Muscle of leg (tissue), 11 donors: ENCODE measurements around the gene LTBP2. TPM values are rescaled to one million over a fixed set of nuclear protein-coding genes. Genes with fewer than 3 reads are reported as not detected.

Experiments
- DNase-seq: peaks from one replicate; pipeline ENCODE4 v3.0.0; 2013
- H3K27ac ChIP-seq: one replicate; pipeline ENCODE4 v1.5.1; 2013; ENCODE audit warnings: mild to moderate bottlenecking, low read length, control low read depth
- H3K27me3 ChIP-seq: one replicate; pipeline ENCODE4 v1.6.1; 2013; ENCODE audit warnings: low read length; ENCODE audit not compliant: control insufficient read depth, insufficient read depth
- H3K36me3 ChIP-seq: one replicate; pipeline ENCODE4 v1.6.1; 2013; ENCODE audit warnings: low read length; ENCODE audit not compliant: control insufficient read depth, insufficient read depth
- H3K4me1 ChIP-seq: one replicate; pipeline ENCODE4 v1.6.1; 2013; ENCODE audit warnings: low read length; ENCODE audit not compliant: control insufficient read depth, insufficient read depth
- H3K4me3 ChIP-seq: one replicate; pipeline ENCODE4 v1.5.1; 2013; ENCODE audit warnings: low read length, control low read depth
- H3K9me3 ChIP-seq: replicated peaks from 2 replicates; pipeline ENCODE4 v1.6.1; 2013; ENCODE audit warnings: low read depth, low read length; ENCODE audit not compliant: control insufficient read depth
- WGBS: methylation state at CpG from one replicate; pipeline ENCODE4 v1.1.5; 2013; ENCODE audit warnings: missing lambda C conversion rate; ENCODE audit not compliant: insufficient coverage; 5-methylcytosine and 5-hydroxymethylcytosine counted together
- polyA plus RNA-seq, 8 donors: library from polyadenylated mRNA; unstranded; fragments of 120-200 nt; gene quantifications; one replicate each; pipeline versions ENCODE4 v1.2.1 to v1.2.3, GENCODE V29; 2013; ENCODE audit warnings: inconsistent platforms in 1 of 8, low replicate concordance in 1 of 8; ENCODE audit not compliant: insufficient read length in 8 of 8, insufficient read depth in 1 of 8
- total RNA-seq: library from RNA; stranded (reverse); fragments of 120-200 nt; gene quantifications from one replicate; pipeline ENCODE4 v1.2.4, GENCODE V29; 2013

The LTBP2 gene
- total and polyA plus RNA-seq, 9 donors, result 4.9 to 19.2 (median 10.4) TPM

DNA sequence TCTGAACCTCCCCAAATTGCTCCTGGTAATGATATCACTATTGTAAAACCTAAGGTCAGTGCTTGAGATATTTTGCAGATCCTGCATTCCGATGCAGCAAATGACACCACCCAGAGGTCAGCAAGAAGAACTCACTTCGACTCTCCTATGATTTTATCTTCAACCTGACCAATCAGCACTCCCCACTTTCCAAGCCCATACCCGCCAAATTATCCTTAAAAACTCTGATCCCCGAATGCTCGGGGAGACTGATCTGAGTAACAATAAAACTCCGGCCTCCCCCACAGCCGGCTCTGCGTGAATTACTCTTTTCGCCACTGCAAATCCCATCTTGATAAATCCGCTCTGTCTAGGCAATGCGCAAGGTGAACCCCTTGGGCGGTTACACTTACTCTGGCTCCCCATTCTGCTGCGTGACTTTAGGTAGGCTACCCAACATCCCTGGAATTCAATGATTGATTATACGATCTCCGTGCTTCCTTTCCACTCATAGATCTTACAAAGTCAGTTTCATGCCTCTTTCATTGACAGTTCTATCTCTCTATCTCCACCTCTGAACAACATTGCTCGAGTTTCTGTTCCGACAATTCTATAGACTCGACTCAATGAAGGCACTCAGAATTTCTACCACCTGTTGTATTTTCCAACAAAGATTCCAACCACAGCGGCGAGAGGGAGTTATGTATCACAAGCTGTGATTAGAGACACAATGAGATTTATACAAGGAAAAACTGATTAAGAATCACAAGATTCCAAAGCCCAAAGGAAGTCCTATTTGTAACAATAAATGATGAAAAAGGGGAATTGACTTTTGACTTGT, 119.9 kb downstream of the LTBP2 start:
- Histone ChIP-seq H3K4me3 (peak overlapping the region; percentile 58), H3K9me3 (no peaks in the 10 kb centered on the region), H3K36me3 (peaks cover 2% of the 10 kb centered on the region), H3K4me1 (peaks cover 14% of the 10 kb centered on the region), H3K27me3 (peaks cover 6% of the 10 kb centered on the region), H3K27ac (peak overlapping the region; percentile 91)
- 3% methylated on average over 17 of the region's 20 CpGs for WGBS
- peak; percentile 63 for DNase-seq

DNA sequence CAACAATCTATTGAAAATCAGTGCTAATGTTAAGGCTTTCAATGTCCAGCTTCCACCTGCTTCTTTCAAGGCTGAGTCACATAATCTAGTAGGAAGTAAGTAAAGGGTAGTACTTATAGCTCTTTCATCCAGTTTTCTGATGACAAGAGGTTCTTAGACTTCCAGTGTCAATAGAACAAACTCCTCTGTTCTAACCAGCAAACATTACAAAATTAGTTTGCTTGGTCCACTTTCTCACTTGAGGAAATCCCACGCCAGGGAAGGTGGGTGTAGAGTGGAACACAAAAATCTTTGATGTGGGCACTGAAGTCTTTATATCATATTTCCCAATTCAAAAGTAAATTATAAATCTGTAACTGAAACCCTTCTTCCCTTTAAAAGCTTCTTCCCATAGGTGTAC, 121.6 kb downstream of the LTBP2 start:
- DNase-seq, result no peak
- Histone ChIP-seq H3K4me3 (no peak overlapping the region), H3K27me3 (peaks cover 6% of the 10 kb centered on the region), H3K4me1 (peaks cover 14% of the 10 kb centered on the region), H3K36me3 (peaks cover 2% of the 10 kb centered on the region), H3K9me3 (no peaks in the 10 kb centered on the region), H3K27ac (no peak overlapping the region)
- no CpG with 5 or more reads among the region's 1 CpG for WGBS

DNA sequence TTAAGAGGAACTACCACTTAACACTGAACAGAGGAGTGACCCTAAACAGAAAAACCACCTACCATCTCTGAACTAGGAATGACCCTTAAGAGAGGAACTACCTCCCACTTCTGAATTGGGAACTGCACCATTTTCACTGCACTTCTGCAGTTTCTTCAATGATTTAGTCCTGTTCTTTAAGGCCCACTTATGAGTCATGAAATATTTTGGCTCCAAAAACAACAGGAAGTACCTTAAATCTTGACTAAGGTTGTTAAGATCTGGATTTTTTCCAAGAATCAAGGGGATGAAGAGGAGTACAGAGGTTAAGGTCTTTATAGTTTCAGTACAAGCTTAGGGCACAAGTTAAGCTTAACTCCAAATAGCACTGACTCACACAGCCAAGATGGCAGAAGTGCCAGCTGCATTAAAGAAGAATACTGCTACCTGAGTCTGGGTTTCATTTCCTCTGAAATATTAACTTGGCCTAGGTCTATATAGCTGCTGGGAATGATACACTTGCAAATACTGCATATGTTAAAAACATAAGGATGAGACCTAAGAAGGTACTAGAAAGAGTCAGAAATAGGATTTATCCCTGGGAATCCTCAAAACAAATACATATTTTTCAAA, 123.1 kb downstream of the LTBP2 start:
- Histone ChIP-seq H3K27ac (no peak overlapping the region), H3K4me3 (no peak overlapping the region), H3K36me3 (peaks cover 5% of the 10 kb centered on the region), H3K4me1 (peaks cover 6% of the 10 kb centered on the region), H3K27me3 (peaks cover 6% of the 10 kb centered on the region), H3K9me3 (no peaks in the 10 kb centered on the region)
- peak; percentile 30 for DNase-seq

DNA sequence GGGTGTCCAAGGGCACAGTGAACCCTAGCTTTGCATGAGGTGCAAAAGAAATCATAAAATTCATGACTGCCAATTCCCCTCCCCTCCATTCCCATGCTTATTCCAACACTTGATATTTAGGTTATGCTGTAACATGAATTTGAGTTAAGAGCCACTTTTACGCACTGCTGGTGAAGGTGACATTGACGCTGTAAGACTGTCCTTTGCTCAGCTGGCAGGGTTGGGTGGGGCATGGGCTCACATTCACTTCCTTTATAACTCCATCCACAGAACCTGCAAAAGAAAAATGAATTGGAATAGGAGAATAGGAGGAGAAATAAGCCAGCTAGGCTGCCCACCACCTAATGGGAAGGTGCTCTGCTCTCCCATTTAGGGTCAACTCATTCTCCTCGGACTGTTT, 125.9 kb downstream of the LTBP2 start:
- DNase-seq, result no peak
- Histone ChIP-seq H3K27ac (no peak overlapping the region), H3K36me3 (peaks cover 6% of the 10 kb centered on the region), H3K9me3 (no peaks in the 10 kb centered on the region), H3K4me3 (no peak overlapping the region), H3K27me3 (no peaks in the 10 kb centered on the region), H3K4me1 (no peaks in the 10 kb centered on the region)
- no CpG with 5 or more reads among the region's 3 CpGs for WGBS

DNA sequence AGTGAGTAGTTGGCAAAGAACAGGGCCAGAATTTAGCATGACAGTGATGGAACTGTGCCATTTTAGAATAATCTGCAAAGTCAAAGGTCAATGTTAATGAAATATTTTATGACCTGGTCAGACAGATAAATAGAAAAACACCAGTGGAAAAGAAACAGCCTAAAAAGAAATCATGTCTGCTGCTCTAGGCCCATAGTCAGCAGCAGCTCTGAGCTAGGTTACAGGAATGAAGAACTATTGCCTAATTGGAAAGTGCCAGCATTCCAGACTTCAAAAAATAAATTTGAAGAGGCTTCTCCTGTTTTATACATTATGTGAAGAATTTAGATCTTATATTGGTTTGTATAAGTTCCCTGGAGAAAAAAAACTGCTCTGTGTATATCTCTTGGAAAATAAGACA, 128.7 kb downstream of the LTBP2 start:
- Histone ChIP-seq H3K36me3 (peaks cover 15% of the 10 kb centered on the region), H3K9me3 (no peaks in the 10 kb centered on the region), H3K27me3 (no peaks in the 10 kb centered on the region), H3K27ac (no peak overlapping the region), H3K4me3 (no peak overlapping the region), H3K4me1 (no peaks in the 10 kb centered on the region)
- DNase-seq, result peak; percentile 71

DNA sequence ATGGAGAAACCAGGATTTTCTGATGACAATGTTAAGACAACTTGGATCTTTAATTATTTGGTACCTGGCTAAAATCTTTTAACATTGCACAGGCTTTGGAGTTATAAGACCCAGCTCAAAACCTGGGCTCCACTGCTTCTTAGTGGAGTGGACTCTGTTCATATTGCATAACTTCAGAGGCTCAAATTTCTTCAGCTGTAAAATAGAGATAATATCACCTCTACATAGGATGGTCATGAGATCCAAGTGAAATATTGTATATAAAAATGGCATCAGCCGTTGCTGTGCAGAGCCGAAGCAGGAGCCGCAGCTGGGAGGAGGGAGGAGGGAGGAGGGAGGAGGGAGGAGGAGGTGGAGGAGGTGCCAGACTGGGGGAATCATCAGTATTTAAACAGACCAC, 129.5 kb downstream of the LTBP2 start:
- Histone ChIP-seq H3K27ac (no peak overlapping the region), H3K9me3 (no peaks in the 10 kb centered on the region), H3K4me1 (no peaks in the 10 kb centered on the region), H3K36me3 (peaks cover 17% of the 10 kb centered on the region), H3K4me3 (no peak overlapping the region), H3K27me3 (no peaks in the 10 kb centered on the region)
- no peak for DNase-seq
- WGBS, result no CpG with 5 or more reads among the region's 3 CpGs

DNA sequence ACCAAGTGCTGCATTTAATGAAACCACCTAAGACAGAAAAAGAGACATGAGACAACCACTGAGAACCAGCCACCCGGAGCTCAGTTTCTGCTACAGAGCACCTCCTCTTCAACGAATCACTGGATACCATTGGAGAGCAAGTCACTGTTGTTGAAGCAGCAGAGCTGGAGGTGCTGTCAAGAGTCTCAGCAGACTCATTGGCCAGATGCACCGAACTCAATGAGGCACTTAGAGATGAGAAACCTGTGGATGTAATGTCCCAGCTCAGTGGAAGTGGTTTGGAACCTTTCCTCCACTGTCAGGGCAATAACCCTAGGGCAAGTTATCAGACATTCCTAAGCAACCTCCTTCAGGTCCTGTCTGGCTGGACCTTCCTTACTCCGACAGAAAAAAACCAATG, 132.0 kb downstream of the LTBP2 start:
- no peaks in the 10 kb centered on the region for H3K9me3 ChIP-seq
- no peaks in the 10 kb centered on the region for H3K4me1 ChIP-seq
- no peak overlapping the region for H3K4me3 ChIP-seq
- no peak overlapping the region for H3K27ac ChIP-seq
- no peaks in the 10 kb centered on the region for H3K27me3 ChIP-seq
- peaks cover 21% of the 10 kb centered on the region for H3K36me3 ChIP-seq
- 70% methylated on average over 2 of the region's 4 CpGs for WGBS
- no peak for DNase-seq

DNA sequence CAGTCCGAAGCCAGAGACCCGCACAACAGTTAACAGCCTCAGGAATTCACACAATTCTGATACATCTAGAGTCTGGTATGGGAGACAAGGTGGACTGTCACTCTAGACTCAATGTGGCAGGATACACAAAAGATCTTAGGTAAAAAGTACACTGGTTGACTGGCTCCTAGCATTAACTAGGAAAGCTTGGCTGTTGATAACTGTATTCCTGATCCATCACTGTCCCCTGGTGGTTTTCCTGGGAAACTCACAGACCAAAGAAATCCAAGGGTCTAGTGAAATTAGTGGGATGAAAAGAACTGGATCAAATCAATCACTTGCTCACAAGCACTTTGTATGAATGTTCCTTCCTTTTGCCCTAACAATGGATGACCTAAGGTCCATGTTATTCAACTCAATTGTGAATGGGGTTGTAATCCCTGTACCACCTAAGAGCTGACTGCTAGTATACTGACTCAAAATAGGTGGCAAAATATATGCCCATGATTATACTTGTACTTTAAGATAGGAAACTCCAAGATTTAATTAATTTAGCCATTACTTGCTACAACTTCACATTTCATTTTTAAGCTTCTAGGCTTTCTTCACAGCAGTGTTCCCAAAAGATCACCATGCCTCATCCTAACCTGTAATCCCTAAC, 132.9 kb downstream of the LTBP2 start:
- Histone ChIP-seq H3K27ac (no peak overlapping the region), H3K36me3 (peaks cover 22% of the 10 kb centered on the region), H3K4me3 (no peak overlapping the region), H3K27me3 (no peaks in the 10 kb centered on the region), H3K4me1 (peaks cover 2% of the 10 kb centered on the region), H3K9me3 (no peaks in the 10 kb centered on the region)
- no CpG with 5 or more reads among the region's 2 CpGs for WGBS
- no peak for DNase-seq

DNA sequence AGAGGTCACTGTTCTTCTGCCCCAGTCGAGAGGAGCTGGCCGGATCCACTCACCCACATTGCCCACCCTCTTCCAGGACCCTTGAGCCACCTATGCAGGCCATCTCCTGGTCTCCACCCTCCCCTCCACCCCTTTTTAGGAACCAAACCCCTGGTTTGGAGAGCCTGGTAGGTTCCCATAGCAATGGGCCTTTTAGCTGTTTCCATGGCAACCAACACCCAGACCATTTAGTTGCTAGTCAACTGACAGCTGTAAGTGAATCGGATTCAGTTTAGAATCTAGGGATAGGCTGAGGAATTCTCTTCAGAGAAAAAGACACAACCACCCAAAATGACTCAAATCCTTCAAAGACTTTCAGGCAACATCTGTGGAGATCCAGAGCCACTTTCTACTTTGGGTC, 135.4 kb downstream of the LTBP2 start:
- WGBS, result 60% methylated on average over 1 of the region's 3 CpGs
- no peak for DNase-seq
- Histone ChIP-seq H3K27ac (no peak overlapping the region), H3K9me3 (no peaks in the 10 kb centered on the region), H3K4me1 (peaks cover 2% of the 10 kb centered on the region), H3K4me3 (no peak overlapping the region), H3K36me3 (peaks cover 32% of the 10 kb centered on the region), H3K27me3 (no peaks in the 10 kb centered on the region)

DNA sequence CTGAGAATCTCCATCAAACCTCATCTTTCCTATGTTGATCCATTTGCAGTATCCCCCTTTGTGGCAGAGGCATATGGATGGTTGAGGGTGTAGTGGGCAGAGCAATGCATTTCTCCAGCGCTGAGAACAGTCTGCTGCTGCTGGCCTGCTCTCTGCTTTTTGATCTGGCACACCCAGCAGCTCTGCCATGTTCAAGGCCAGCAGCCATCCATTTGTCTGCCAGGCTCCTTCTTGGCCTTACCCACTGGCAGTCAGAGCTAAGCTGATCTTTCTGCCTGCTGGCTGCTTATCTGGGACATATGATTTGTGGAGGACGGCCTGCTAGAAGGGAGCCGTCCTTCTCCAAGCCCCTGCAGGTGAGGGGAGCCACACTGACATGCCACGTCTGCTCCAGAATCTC, 135.9 kb downstream of the LTBP2 start:
- Histone ChIP-seq H3K27ac (no peak overlapping the region), H3K27me3 (no peaks in the 10 kb centered on the region), H3K4me1 (peaks cover 2% of the 10 kb centered on the region), H3K4me3 (no peak overlapping the region), H3K9me3 (no peaks in the 10 kb centered on the region), H3K36me3 (peaks cover 30% of the 10 kb centered on the region)
- no peak for DNase-seq
- 83% methylated on average over 2 of the region's 4 CpGs for WGBS
